GM18519 (cell line): Measurements from ENCODE around the gene PIGU.
"Not testable (repeated sequence)": the region's sequence is repeated elsewhere in the genome, so short reads cannot be mapped to it uniquely, and the experiment has no call there.

Experiments
- ATAC-seq: cut with Tn5 transposase; IDR thresholded peaks from one replicate; pipeline ENCODE4 v1.9.1; 2021; ENCODE audit warnings: mild to moderate bottlenecking, moderate library complexity; ENCODE audit not compliant: unreplicated experiment, low FRiP score

Gene PIGU

GRCh38 chr20:34706912-34707784, 30.3 kb upstream of the PIGU start:
- ATAC-seq: no peak

DNA sequence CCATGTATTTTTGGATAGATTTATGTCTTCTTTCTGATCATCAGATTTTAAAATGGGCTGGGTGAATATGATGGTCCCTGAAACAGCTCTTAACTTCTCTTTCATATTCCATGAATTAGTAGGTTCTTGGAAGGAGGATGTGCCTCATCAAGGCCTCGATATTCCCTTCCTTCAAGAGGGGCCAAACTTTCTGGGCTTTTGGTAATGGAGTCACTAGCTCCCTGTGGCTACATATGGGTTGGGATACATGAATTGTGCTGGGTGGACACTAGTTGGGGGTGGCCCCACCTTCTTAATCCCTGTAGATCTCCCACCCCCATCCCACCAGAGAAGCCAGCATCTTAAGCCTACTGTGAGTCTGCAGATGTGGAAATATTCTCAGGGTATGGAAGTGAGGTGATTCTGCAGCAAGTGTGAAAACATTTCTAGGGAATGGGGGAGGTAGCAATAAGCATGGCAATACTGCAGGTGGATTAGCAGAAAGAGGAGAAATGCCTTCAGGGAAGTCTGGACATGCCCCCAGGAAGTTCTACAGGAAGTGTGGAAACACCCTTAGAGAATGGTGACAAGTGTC, 29.5 kb upstream of the PIGU start:
- ATAC-seq: no peak

DNA sequence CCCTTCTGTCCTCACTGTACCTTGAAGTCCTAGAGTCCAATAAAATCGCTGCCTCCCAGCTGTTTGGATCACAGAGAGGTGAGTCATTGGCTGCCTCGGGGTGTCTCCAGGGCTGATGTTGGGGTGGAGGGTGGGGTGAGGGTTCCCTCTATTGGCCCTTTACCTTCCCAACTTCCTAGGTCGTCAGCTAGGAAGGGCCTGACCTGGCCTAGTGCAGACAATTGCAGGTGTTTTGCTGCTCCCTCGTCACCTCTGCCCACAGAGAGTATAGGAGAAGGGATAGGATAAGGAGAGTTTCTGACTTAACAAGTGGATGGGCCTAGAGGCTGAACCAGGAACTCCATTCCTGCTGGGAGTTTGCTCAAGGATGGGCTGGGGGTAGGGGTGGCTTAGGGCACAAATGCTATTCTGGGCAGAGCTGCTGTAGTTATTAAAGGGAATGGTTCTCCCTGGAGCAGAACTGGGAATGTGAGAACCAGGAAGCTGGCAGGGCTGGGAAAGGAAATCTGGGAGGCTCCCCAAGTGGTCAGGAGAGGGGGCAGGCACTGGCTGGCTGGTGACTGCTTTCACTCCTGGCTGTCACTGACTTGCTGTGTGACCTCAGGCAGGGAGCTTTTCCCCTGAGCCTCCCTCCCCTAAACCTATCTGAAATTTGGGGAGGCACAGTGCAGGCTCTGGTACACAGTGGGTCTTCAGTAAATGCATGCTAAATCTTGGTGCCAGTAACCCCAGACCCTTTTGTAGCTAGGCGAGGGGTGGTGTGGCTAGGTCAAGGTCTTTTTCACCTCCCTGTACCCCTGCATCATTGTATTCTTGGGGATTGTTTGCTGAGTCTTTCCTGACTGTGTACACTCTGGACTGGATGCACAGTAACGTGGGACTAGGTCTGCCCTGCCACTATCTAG, 28.8 kb upstream of the PIGU start:
- ATAC-seq: no peak

- ATAC-seq: no peak
These were observed 28.1 kb upstream of the PIGU start for GRCh38 chr20:34705008-34705396.

GRCh38 chr20:34704177-34705007, 27.5 kb upstream of the PIGU start, which contains the start of gene TP53INP2:
TSS of gene TP53INP2 (plus strand) at chr20:34704344. CDS start at chr20:34708740, 4,396 bp downstream.
- no peak for ATAC-seq

- no peak for ATAC-seq
These were observed 26.7 kb upstream of the PIGU start for GRCh38 chr20:34703424-34704176.

- no peak for ATAC-seq
These were observed 26.1 kb upstream of the PIGU start for GRCh38 chr20:34703061-34703423.

GRCh38 chr20:34701405-34702085, 24.7 kb upstream of the PIGU start:
- ATAC-seq: no peak

GRCh38 chr20:34693414-34693813, 16.5 kb upstream of the PIGU start:
- no peak for ATAC-seq

GRCh38 chr20:34691838-34692237, 14.9 kb upstream of the PIGU start:
- no peak for ATAC-seq

DNA sequence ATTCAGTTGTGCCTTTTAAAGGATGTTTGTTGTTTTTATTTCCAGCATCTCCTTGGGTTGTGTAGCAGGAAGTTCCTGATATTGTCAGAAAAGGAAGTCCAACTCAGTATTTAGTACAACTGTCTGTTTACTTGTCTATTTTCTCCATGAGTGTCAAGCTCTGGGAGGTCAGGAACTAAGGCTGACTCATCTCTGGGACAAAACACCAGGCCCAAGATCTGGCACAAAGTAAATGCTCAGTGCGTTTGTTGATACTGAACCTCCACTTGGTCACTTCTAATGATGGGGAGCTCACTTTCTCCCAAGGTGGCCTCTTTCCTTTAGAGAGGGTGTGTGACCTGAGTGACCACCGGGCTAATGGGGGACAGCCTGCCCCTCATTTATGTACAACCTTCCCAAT, 12.6 kb upstream of the PIGU start:
- ATAC-seq: no peak

DNA sequence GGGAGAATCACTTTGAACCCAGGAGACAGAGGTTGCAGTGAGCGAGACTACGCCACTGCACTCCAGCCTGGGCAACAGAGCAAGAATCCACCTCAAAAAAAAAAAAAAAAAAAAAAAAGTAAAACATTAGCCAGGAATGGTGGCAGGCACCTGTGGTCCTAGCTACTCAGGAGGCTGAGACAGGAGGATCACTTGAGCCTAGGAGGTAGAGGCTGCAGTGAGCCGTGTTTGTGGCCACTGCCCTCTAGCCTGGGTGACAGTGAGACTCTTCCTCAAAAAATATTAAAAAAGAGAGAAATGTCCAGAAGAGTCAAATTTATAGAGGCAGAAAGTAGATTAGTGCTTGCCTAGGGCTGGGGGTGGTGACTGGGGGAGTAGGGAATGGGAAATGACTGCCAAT, 6.8 kb upstream of the PIGU start:
- no peak for ATAC-seq

- no peak for ATAC-seq
These were observed 3.8 kb upstream of the PIGU start for GRCh38 chr20:34680586-34681175.

GRCh38 chr20:34675993-34676641, 775 bp downstream of the PIGU start:
- ATAC-seq: no peak

DNA sequence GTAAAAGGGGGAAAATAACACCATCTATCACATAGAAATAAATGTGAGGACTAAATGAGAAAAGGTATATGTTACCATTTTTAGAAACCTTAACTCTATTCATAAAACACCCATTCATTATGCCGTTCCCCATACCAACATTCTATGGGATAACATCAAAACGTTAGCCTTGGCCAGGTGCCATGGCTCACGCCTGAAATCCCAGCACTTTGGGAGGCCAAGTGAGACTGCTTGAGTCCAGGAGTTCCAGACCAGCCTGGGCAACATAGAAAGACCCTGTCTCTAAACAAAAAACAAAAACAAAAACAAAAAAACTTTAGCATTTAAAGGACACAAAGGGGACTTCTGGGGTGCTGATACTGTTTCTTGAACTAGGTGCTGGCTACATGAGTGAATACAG, 1.3 kb downstream of the PIGU start:
- no peak for ATAC-seq

DNA sequence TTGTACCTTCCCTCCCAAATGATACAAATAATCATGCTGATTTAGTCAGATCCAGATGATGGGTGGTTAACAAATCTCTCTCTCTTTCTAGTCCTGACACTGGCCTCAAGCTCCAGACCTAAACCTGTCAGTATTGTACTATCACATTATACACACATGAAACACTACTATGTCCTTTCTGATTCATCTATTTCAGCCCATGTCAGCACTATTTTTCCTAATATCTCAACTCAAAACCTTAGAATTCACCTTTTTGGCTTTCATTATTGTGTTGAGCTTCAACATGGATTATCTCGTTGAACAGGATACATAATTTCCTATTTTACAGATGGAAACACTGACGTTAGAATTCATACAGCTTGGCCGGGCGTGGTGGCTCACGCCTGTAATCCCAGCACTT, 3.5 kb downstream of the PIGU start:
- no peak for ATAC-seq

GRCh38 chr20:34669094-34669493, 7.8 kb downstream of the PIGU start:
- ATAC-seq: no peak

DNA sequence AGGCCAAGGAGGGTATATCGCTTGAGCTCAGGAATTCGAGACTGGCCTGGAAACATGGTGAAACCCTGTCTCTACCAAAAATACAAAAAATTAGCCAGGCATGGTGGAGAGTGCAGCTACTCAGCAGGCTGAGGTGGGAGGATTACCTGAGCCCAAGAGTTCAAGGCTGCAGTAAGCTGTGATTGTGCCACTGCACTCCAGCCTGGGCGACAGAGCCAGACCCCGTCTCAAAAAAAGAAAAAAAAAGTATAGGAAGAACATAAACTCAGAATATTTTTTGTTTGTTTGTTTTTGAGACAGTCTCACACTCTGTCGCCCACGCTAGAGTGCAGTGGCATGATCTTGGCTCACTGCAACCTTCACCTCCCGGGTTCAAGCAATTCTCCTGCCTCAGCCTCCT, 12.1 kb downstream of the PIGU start:
- not testable (repeated sequence) for ATAC-seq
